Fibroblast of peridontal ligament (primary cell): ENCODE data around the gene LRRC56.
"Not testable (repeated sequence)": the region's sequence is repeated elsewhere in the genome, so short reads cannot be mapped to it uniquely, and the experiment has no call there.

Source experiments
- DNase-seq: peaks from one replicate; pipeline ENCODE4 v3.0.0-alpha.2; 2010; ENCODE audit errors: extremely low read depth

LRRC56 gene

GRCh38 chr11:501001-501682, 36.2 kb upstream of the LRRC56 start:
- no peak for DNase-seq

DNA sequence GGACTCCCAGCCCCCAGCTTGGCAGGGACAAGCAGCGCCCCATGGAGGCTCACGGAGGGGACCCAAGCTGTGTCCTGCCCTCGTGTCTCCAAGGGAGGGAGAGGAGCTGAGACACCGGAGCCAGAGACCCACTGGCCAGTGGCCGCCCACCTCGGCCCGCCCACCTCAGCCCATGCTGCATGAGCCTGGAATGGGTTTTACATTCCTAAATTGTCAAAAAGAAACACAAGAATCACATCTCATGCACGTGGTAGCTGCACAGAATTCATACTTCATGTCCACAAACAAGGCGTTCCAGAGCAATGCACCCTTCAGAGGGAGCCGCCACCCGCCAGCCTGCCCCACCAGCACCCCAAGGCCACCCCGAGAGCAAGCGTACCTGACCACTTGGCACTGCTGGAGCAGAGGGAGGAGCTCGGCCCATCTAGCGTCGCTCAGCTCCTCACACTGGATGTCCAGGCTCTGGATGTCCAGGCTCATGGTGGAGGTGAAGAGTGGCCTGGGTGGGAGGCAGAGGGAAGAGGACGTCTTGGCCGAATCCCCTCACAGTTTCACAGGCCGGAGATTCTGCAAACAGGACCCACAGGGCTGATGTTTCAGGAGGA, 35.5 kb upstream of the LRRC56 start:
- no peak for DNase-seq

DNA sequence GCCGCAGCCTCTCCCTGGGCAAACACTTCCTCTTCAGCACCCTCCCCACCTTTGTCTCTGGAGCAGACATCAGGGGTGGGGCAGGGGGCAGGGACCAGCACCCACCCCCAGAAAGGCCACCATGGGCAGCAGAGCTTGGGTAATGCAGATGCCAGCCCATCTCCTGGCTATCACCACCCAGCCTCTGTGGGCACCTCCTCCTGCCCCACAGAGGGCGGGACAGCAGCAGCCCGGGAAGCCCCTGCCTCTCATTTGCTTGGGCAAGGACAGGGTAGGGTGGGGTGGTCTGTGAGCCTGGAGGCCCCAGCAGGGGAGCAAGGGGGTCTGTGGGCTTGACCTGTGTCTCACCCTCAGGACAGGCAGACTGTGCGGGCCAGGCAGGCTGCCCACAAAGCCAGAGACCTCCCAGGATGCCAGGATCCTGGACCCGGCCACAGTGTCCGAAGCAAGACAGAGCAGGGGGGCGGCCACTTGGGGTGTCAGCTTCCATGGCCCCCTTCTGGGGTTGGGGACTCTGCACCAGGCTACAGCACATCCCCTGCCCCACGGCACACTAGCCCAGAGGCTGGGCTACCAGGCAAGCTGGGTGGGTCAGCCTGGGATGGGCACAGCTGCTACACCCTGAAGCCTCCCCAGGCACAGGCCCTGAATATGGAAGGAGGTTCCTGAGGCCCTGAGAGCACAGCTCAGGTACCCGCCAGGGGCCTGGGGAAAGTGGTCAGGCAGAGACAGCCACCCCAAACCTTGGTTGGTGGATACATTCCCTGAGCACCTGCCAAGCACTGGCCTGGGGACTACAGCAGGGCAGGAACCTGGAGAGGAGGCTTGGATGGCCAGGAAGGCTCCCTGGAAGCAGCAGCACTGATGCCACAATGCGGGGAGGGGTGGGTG, 34.8 kb upstream of the LRRC56 start:
- DNase-seq, result no peak

GRCh38 chr11:503179-503981, 33.9 kb upstream of the LRRC56 start:
- DNase-seq, result peak; percentile 64

- DNase-seq, result peak; percentile 66
These were observed 33.0 kb upstream of the LRRC56 start for GRCh38 chr11:504053-504993.

- DNase-seq, result no peak
These were observed 32.4 kb upstream of the LRRC56 start for GRCh38 chr11:504994-505344.

DNA sequence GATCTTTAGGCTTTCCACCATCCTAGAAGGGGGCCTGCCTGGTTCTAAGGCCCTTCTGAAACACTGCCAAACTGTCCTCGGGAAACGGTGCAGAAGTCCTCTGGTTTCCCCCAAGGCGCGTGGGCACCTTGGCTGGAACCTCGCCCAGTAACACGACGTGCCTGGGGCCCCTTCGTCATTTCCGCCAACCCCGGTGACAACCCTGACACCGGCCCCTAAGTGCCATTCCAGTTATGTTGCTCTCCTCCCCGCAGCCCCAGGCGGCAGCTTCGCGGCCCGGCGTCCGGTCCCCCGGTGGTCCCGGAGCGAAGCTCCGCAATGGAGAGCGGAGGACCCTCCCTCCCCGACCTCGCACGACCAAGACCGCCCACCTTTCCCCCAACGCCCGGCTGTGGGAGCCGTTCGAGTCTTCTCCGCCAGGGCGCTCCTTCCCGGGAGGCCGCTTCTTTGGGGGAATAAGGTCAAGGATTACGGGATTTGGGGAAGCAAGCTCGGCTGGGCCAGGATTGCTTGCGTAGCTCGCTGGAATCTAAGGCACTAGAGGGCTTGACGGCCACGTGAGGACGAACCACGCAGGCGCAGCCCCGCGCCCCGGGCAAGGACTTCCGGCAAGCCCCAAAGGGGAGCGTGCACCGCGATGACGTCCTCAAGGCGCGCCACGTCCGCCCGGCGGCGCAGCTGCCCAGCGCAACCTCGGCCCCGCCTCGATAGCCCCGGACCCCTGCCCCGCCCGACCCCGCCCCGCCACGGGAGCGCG, 30.9 kb upstream of the LRRC56 start:
- peak; percentile 97 for DNase-seq

- DNase-seq, result peak; percentile 93
These were observed 30.2 kb upstream of the LRRC56 start, which contains the start of gene RNH1 for GRCh38 chr11:506995-507726. RNH1 (minus strand) TSS chr11:507242; CDS start chr11:502162, 5,080 bp downstream.

DNA sequence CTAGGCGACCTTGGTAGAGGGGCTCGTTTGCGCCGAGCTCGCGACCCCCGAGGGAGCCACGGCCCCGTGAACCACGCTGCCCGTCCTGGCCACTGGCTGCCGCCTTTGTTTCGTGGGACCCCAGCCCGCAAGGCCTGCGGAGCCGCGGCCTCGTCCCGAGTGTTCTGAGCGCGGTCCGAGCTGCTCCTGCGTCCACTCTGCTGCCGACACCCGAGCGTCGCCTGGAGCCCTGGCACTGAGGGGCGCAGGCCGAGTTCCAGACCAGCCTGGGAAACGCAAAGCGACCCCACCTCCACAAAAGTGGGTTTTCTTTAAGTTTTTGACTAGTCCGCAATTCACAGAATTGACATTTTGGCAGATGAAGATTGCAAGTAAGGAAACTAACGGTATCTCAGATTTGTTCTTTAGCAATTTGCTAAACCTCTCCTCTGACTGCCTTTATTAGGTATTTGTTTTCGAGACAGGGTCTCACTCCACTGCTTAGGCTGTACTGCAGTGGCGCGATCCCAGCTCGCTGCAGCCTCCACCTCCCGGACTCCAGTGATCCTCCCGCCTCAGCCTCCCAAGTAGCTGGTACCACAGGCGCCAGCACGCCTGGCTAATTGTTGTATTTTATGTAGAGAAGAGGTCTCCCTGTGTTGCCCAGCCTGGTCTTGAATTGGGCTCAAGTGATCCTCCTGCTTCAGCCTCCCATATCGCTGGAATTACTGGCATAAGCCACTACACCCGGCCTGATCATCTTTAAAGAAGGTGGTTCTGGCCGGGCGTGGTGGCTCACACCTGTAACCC, 29.4 kb upstream of the LRRC56 start:
- DNase-seq, result no peak

GRCh38 chr11:508956-509355, 28.4 kb upstream of the LRRC56 start:
- no peak for DNase-seq

DNA sequence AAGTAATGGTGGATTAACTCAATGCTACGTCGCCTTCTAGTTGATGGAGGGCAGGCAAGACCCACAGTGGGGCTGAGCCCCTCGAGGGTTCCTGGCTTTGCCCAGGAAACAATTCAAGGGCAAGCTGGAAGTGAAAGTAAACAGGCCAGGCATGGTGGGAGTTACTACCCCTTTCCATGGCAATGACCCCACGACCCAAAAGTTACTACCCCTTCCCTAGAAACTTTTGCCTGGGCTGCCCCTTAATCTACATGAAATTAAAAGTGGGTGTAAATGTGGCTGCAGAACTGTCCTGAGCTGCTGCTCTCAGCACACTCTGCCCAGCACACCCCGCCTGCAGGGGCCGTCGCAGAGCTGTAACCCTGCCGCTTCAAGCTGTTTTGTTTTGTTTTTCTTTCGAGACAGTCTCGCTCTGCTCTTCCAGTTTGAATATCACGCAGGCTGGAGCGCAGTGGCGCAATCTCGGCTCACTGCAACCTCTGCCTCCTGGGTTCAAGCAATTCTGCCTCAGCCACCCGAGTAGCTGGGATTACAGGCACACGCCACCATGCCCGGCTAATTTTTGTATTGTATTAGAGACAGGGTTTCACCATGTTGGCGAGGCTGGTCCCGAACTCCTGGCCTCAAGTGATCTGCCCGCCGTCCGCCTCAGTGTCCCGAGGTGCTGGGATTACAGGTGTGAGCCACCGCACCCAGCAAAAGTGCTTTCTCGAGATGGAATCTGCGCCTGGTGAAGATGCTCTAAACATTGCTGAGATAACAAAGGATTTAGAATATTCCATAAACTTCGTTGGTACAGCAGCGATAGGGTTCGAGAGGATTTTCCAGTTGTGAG, 24.3 kb upstream of the LRRC56 start:
- no peak for DNase-seq

- no peak for DNase-seq
These were observed 22.7 kb upstream of the LRRC56 start for GRCh38 chr11:514606-515005.

DNA sequence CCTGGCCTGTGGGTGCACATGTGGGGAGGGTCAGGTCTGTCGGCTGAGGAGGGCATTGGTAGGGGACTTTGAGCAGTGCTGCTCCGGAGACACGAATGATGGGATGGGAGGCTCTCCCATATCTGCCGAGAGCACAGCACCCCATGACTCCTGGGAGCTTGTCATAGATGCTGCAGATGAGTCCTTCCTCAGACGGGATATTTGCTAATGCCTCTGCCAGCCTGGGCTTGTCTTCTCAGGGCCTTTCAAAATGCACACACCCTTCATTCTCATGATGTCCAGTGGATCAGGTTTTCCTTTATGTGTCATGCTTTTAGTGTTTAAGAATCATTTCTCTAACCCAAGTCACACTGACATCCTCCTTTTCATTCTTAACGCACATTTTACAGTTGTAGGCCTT, 22.2 kb upstream of the LRRC56 start:
- no peak for DNase-seq

- DNase-seq, result no peak
These were observed 20.9 kb upstream of the LRRC56 start for GRCh38 chr11:516400-516799.

- not testable (repeated sequence) for DNase-seq
These were observed 20.2 kb upstream of the LRRC56 start for GRCh38 chr11:516918-517685.

DNA sequence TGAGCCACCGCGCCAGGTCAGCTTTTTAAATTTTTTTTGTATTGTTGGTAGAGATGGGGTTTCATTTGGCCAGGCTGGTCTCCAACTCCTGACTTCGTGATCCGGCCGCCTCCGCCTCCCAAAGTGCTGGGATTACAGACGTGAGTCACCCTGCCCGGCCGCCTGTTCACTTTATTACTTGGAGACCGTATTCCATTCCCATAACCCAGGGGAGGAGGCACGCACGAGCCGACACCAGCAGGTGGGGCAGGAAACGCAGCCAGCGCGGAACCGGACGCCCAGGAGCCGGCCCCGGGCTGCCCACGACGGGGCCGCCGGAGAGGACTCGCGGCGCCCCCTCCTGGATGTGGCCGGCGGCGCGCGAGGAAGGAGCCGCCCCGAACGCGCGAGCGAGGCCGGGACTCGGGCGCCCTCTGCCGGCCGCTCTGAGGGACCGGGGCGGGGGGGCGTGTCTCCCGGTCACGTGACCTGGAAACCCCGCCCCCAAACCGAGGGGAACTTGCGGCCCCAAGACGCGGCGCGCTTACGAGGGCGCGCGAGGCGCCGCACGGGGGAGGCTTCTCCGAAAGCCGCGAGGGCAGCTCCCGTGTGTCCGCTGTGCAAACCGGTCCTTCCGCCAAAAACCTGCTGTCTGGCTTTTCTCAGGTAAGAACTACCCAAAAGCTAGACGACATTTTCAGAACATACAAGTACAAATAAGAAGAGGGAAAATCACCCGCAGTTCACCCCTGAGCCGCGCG, 18.7 kb upstream of the LRRC56 start:
- peak; percentile 91 for DNase-seq
